ENCODE measurements around the gene SNRPD3.
A peak's percentile ranks its signal among the peaks of the same experiment; 100 is the strongest.
"Not testable (repeated sequence)": the region's sequence is repeated elsewhere in the genome, so short reads cannot be mapped to it uniquely, and the experiment has no call there.

The SNRPD3 gene

DNA sequence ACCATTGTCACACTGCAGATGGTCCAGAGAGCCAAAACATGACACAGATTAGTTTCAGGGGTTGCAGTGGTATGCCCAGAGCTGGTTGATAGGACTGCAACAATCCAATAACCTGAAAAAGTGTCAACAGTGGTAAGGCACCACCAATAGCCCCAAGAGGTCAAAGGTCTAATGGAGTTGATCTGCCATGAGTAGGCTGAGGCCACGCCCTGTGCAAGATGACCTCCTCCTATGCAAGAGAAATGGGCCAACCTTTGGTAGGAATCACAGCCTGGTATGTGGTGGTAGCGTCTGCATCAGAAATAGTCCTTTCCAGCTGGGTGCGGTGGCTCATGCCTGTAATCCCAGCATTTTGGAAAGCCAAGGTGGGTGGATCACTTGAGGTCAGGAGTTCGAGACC is 20.5 kb upstream of the SNRPD3 start:
- no peak for DNase-seq

DNA sequence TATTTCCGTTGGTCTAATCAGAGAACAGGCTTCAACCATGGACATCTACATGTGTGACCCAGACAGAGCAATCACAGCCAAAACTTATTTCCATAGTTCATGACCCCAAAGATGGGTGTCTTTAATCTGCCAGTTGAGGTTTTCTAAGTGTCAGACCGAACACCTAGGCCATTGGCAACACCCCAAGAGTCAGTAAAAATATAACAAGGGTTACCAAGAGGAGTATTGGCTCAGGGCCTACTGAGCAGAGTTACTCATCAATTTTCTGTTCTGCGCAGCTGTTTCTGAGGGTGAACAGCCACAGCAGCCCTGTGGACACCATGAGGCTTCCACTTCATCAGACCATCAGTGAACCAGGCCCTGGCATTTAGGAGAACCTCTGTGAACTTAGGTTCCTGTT is 19.7 kb upstream of the SNRPD3 start:
- no peak for DNase-seq

DNA sequence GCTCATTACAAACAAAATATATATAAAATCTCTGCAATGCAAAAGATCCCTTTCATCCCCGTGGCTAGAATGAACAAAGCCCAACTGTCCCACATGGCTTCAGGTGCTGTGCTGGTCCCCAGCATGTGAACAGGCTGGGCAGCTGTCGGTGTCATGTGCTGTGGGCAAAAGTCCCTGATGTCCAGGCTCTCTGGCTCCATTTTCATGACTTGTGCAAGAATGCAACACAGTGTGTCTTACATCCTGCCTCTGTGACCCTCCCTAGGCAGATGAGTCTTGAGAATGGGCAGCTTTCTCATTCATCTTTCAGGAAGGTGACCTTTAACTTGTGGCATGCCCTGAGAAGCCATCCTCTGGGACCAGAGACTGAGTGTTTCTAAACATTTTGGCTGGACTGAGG is 15.3 kb upstream of the SNRPD3 start:
- no peak for DNase-seq

DNA sequence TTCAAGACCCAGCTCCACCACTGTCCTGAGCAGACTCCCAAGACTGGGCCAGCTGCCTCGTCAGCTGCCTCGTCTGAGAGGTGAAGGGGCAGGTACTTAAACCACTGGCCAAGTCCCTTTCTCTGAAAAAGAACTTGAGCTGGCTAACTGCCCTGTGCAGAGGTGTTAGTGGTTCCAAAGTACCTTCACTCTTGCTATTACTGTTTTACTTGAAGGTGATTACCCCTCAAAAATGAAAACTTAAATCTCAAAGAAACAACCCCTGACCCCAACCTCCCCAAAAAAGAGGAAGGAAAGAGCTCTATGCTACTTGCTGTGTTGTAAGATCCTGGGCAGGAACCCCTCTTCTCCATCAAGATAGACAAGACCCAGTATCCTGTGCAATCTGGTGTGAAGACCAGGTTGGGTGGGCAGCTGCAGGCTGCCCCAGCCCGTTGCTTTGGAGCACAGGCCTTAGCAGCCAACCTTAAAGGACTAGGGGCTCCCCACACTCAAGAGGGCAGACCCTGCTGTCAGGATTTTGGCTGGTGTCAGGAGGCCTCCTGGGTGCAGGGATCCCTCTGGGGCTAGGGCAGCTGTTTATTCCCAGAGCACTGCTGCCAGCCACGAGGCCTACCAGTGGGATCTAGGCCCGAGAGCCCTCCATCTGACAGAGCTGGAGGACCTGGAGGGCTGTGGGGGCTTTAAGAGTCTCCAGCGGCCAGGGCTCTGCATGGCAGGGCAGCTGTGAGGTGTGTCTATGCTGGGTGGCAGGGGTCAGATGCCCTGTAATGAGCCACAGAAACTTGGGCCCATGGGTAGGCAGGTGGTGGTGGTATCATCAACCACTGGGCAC is 13.9 kb upstream of the SNRPD3 start:
- DNase-seq: no peak

DNA sequence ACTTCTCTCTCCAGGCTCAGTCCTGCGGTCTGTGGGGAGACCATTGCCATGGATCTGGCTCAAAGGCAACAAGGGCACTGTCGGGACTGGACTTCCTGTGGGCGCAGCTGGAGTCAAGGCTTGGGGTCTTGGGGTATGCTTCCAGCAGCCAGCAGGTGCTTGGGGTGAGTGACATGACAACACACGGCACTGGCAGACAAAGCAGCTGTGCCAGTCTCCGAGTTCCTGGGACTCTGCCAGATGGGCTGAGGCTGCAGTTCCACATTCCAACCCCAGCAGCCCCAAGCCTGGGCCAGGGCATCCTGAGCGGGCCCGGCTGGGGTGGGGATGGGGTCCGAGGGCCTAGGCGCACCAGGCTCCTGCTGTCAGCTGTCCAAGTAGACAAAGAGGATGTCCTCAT is 13.2 kb upstream of the SNRPD3 start:
- no peak for DNase-seq

DNA sequence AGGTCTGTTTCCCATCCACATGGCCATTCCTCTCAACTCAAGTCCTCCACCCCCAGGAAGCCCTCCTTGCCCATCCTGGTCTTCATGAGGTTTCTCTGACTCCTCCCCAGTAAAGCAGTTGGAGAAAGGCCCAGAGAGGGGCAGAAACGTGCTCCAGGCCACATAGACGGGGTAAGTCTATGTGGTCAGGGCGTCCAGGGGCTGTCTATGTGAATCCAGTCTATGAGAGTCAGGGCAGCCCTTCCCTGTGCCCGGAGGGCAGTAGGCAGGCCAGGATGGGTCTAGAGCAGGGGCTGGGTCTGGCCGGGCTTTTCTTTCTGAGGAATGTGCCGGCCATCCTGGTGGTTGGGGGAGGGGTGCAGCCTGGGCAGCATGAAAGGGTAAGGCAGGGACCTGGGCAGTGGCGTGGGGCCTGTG is 12.6 kb upstream of the SNRPD3 start:
- DNase-seq: no peak

DNA sequence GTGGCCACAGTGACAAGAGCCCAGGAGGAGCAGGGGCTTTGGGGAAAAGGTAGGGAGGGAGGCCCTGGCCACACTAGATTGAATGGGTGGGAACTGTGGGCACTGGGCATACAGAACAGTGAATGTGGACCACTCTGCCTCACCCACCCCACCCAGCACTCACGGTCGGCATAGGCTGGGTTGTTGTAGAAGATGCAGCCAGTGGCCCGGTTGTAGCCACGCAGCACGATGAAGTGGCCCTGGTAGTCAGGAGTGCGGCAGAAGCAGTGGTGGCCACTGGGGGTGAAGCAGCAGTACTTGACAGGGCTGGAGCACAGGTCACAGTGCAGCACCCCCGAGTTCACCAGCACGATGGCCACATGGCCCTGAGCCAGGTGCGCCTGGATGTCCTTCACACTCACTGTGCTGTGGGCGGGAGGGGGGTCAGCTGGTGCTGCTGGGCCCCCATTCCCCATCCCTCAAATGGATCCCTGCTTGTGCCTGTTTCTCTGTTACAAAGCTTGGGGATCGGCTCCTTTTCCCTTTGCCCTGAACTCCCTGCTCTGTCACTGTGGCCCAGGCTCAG is 12.0 kb upstream of the SNRPD3 start:
- DNase-seq: no peak

DNA sequence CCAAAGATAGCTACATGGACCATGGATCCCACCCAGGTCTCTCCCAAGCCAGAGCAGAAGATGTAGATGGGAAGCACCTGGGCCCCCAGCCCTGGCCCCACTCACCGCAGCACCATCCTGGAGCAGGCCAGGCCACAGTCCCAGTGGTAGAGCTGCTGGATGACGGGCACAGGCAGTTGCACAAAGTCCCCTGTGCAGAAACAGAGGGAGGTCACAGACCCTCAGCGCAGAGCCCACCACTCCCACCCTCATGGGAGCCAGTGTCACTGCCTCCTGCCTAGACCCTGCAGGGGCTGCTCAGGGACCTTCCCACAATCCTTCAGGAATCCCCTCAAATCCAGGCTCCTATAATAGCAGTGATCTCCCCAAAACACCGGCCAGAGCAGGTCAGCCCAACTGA is 7.0 kb upstream of the SNRPD3 start:
- no peak for DNase-seq

DNA sequence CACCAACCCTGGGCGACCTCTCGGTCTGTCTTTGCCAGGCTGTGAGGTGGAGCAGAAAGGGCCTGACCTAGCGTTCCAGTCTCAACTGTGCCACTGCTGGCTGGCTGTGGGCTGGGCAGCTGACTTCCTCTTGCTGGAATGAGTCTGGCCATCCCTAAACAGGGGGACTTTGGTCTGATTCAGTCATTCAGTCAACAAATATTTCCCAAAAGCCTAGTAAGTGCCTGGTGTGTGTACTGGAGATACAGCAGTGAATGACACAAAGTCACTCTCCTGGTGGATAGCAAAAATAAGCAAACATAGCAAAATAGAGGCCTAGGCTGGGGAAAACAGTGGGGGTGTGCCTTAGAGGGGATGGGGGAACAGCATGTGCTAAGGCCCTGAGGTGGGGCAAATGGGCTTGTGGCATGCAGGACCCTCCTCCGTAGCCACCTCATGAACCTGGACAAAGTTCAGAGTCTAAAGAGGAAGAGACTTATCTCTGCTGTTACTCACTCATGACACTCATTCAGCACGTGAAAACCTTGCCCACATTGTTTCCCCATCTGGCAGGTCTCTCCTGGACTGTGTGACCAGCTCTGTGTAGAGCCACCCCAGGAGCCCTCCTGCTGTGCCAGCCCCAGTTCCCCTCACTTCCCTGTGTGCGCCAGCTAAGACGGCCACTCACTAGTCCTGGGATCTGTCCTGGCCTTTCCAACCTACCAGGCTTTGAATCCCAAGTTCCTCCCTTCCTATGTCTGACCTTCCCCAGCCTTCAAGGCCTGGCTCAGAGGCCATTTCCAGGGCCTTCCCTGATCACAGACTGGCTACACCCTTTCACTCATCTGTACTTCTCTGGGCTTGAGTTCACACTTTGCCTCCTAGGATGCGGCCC is 5.5 kb upstream of the SNRPD3 start:
- DNase-seq: no peak

DNA sequence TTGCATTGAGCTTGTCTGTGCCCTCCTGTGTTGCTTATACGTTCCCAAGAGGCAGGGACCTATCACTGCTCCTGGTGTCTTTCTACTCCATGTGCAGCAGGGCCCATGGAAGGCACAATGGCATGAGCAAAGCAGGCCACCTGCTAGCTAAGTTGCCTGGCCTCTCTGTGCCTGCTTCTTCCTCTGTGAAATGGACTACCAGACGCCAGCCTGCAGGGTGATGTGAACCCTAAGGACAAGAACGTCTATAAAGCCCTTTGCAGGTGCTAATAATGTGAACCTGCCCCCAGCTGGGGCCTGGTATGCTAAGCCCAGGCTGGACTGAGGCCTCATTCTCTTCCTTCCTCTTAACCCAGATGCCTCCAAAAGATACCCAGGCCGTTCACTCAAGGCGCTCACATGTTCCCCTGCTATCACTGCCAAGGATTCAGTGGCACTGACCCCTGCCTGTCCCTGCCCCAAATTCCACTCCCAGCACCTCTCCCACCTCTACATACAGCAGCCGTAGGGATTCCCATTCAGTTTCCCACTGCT is 4.8 kb upstream of the SNRPD3 start:
- DNase-seq: no peak

DNA sequence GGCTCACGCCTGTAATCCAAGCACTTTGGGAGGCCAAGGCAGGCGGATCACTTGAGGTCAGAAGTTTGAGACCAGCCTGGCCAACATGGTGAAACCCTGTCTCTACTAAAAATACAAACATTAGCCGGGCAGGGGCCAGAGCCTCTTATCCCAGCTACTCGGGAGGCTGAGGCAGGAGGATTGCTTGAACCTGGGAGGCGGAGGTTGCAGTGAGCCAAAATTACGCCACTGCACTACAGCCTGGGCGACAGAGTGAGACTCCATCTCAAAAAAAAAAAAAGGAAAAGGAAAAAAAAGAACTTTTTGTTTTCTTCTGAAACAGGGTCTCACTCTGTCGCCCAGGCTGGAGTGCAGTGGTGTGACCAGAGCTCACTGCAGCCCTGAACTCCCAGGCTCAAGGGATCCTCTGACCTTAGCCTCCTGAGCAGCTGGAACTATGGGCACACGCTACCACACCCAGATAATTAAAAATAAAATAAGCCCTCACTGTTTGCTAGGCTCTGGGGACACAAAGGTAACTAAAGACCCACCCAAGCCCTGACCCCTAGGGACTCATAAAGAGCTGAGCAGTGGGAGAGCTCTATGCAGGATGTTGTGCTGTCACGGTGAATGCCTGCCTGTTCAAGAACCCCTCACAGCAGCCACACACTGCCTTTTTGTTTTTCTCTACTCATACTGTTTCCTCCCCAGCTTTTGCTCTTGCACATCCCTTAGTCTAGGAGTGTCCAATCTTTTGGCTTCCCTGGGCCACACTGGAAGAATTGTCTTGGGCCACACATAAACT is 3.1 kb upstream of the SNRPD3 start:
- not testable (repeated sequence) for DNase-seq

DNA sequence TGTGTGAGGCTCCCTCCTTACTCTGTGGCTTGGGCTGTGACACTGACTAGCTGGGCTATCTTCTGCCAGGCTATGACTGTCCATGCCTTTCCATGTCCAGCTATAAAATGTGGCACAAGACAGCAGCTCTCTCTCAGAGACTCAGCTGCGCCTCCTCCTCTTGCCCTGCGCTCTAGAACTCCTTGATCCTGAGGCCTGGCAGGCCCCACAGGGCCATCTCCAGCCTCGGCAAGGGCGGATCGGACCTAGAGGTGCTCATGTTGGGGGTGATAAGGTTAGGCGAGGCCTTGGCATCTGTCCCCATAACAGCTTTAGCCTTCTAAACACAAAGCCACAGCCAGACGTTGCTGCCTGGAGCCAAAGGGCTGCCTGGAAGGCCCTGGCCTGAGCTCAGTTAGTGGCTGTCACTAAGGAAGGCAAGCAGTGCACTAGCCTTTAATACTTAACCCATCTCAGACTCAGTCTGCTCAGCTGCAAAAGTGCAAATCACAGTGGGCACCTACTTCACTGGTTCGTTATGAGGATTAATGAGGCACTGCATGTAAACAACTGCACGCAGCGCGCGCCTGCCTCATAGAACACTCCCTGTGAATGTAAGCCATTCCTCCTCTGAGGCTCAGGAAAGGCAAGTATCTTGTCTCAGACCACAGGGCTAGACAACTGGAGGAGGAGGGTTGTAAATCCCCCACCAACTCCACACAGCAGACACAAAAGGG is 2.0 kb upstream of the SNRPD3 start:
- DNase-seq: no peak

DNA sequence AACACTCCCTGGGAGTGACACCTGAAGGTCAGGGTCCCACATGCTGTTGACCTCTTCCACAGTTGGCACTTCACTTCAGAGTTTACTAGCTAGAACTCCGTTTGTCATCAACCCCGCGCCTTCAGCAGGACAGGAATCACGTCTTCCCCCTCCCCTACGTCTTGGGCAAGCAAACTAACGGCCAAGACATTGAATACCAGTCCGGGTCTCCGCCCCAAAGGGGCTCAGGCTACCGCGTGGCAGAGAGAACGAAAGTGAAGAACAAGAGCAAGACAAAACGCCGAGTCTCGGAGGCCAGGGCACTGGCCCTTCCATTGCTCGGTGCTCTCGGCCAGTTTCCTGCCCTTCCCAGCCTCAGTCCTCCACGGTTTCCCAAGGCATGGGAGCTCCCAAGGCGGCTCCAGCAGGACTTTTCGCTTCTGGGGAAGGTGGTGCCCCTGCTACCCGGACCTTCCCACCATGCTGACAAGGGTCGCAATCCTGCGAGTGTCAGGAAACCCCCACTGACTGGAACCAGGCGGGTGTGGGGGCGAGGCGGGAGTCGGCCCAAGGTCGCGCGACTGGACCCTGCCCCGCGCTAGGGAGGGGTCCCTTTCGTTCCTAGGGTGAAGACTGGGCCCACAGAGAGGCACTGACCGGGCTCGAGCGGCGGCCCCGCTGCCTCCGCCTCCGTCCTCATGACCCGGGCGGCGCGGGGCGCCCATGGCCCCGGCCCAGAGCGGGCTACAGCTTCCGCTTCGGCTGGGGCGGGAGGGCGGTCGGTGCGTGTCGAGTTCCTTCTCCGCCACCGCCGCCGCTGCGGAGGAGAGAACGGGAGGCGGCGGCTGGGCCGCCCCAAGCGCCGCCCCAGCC is 1.3 kb upstream of the SNRPD3 start, which contains the start of gene GUCD1:
Gene GUCD1, minus strand, starts transcription at position 826 of the 852 bp plus-strand sequence. Its CDS starts 147 bp downstream, at position 679.
- no peak for DNase-seq

DNA sequence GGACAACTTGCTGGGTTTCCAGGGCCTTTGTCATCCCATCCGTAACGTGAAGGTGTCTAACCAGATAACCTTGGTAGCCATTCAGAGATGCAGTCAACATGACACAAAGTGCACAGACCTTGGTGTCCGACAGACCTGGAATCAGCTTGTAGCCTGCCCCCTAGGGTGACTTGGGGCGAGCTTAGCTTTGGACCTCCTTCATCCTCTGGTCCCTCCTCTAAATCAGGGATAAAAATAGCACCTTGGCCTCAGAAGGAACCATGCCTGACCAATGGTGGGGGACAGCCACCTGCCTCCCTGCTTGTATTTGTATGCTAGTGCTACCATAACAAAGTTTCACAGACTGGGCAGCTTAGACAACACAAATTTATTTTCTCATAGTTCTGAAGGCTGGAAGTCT is 3.7 kb downstream of the SNRPD3 start:
- no peak for DNase-seq

DNA sequence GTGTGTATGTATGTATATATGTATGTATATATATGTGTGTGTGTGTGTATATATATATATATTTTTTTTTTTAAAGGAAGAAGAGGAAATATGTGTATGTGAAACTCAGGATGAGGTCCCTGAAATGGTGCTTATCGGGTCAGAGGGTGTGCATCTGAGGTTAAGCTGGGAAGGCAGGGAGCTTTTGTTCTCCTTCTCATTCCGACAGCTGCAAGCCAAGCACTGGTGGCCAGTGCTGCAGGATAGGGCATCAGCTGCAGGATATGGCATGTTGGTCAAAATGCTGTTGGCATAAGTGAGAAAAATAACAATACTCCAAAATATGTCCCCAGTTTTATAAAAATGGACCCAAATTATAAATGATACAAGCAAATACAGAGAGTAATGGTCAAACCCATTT is 7.4 kb downstream of the SNRPD3 start:
- DNase-seq: no peak

DNA sequence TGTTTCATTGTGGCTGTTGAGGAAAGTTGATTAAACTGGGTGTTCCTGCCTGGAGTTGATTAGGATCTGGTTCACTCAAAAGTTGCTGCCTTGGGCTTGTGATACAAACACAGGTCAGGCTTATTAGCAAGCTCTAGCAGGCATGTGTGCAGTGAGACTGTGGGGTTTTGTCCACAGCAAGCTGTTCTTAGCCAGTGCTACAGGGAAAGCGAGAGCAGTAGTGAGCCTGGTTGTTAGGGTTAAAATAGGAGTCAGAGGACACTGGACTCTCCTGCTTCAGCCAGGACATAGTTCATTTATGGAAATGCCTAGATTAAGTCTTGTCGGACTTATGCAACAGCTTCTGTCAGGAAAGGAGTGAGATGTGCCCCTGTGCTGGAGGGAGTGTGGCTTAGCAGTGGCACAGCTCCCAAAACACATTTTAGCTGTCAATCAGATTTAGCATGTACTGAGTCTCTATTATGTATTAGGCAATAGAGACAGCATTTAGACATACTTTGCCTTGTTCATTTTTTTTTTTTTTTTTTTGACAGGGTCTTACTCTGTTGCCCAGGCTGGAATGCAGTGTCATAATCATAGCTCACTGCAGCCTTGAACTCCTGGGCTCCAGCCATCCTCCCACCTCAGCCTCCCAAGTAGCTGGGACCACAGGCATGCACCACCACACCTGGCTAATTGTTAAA is 8.7 kb downstream of the SNRPD3 start:
- no peak for DNase-seq

DNA sequence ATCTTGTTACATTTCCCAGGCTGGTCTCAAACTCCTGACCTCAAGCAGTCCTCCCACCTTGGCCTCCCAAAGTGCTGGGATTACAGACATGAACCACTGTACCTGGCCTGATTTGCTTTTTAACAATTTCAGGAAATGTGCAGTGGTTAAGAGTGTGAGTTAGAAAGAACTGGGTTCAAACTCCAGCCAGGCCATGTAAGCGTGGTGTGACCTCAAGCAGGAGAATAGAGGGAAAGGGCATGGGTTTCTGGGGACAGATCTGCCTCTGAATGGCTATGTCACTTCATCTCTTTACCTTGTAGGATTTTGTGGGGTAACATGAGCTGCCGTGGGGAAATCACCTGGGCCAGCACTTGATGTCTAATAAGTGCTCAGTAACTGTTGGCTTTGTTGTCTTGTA is 9.3 kb downstream of the SNRPD3 start:
- no peak for DNase-seq

DNA sequence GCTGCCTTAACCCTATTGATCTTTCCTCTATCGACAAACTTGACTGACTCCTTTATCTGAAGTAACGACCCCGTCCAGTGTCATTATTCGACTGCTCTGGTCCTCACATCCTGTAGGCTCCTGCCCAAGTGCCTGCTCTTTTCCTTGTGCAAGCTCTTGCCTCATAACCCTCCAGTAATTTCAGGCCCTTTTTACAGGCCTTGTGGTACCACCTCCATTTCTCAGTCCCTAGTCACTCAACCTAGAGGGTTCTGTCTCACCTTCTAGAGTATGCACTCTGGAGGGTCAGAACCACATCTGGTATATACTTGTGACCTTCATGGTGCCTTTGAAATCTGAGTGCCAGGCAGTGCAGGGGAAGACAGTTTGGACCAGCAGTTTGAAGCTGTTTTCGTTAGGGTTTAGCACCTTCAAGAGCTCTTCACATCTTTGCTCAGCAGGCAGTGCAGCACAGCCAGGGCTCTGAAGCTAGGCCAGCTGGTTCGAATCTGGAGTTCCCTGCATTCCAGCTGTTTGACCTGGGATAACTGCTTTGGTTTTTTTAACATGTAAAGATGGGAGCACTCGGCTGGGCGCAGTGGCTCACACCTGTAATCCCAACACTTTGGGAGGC is 11.2 kb downstream of the SNRPD3 start:
- peak; percentile 11 for DNase-seq

DNA sequence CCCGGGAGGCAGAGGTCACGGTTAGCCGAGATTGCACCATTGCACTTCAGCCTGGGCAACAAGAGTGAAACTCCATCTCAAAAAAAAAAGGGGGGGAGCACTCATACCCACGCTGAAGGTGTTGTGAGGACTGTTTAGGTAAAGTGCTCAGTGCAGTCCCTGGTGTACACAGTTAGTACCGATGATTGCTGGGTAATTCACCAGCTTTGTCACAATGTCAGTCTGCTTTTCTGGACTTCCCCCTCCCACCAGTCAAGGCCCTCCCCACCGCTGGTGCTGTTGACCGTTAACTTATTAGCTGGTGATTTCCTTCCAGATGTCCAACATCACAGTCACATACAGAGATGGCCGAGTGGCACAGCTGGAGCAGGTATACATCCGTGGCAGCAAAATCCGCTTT is 11.9 kb downstream of the SNRPD3 start:
- DNase-seq: no peak

DNA sequence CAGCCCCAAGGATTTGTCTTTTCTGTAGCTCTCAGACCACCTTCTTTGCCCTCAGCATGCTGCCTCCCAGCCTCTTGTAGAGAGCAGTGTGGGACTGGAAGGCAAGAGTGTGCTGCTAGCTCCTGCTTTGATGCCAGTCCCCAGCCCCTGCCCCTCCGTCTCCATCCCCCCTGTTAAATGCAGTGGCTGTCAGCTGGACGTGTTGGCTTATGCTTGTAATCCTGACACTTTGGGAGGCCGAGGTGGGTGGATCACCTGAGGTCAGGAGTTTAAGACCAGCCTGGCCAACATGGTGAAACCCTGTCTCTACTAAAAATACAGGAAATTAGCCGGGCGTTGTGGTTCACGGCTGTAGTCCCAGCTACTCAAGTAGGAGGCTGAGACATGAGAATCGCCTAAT is 15.5 kb downstream of the SNRPD3 start:
- DNase-seq: no peak
